Measurements from ENCODE around the gene XIRP2. TPM values are rescaled to one million over a fixed set of nuclear protein-coding genes. Genes with fewer than 3 reads are reported as not detected.

XIRP2 gene
- total RNA-seq, 1 experiment from 2014 or later, result not detected

DNA sequence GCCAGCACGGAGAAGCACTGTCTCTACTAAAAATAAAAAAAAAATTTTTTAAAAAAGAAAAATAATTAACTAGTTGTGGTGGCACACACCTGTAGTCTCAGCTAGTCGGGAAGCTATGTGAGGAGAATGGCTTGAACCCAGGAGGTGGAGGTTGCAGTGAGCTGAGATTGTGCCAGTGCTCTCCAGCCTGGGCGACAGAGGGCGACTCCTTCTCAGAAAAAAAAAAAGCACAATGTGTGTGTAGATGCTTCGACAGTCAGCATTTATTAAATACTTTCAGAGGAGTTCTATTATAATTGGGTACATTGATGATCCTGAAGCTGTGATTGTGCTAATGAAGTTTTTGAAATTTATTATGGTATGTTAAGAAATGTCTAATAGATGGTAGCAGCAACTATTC lies 46.5 kb downstream of the XIRP2 start:
- H3K27me3 ChIP-seq (ENCODE audit: insufficient read depth, low read length), result no peaks in the 10 kb centered on the region
- BruUV-seq (replicated peaks), result no TSS peak
- no peaks in the 10 kb centered on the region for H4K20me1 ChIP-seq (ENCODE audit: insufficient read depth)
- CTCF ChIA-PET, result no interaction called here
- POLR2A ChIA-PET, result no interaction called here
- H3K9ac ChIP-seq (ENCODE audit: low read length), result no peak overlapping the region
- no peaks in the 10 kb centered on the region for H3K9me2 ChIP-seq (ENCODE audit: insufficient read depth)
- RAD21 ChIA-PET (ENCODE audit: low non-redundant PET in 1 of 2, low total read pairs in 2 of 2, uncharacterized antibody in 2 of 2, unreplicated experiment in 2 of 2), result no interaction called here
- no peaks in the 10 kb centered on the region for H3K36me3 ChIP-seq (ENCODE audit: control insufficient read depth in 1 of 2, insufficient read depth in 2 of 2, low read length in 2 of 2)
- no peak for ATAC-seq
- no peak overlapping the region for H2AFZ ChIP-seq (ENCODE audit: low read depth, low read length, poor library complexity, severe bottlenecking)
- no peaks in the 10 kb centered on the region for H3K4me1 ChIP-seq (ENCODE audit: control insufficient read depth in 1 of 2, insufficient read depth in 2 of 2, low read length in 2 of 2)
- no peaks in the 10 kb centered on the region for H3K9me3 ChIP-seq (ENCODE audit: control insufficient read depth in 1 of 2, insufficient read depth in 1 of 2, low read depth in 1 of 2, low read length in 2 of 2)
- DNase-seq (ENCODE audit: low read depth, low spot score), result no peak
- TF ChIP-seq FOSL1 (IDR thresholded peaks at IDR 0.05; ENCODE audit: low read depth) (no peak), ZNF274 (IDR thresholded peaks at IDR 0.05; ENCODE audit: low read depth, low read length) (no peak), CEBPB (IDR thresholded peaks at IDR 0.05; ENCODE audit: low read depth) (no peak), POLR2A (IDR thresholded peaks at IDR 0.05; ENCODE audit: borderline replicate concordance, extremely low read depth, insufficient read depth, insufficient read length) (no peak)
- intact Hi-C loops (cut with micrococcal nuclease), result no loop called here
- no peak overlapping the region for H3K4me3 ChIP-seq (replicated peaks in 1 of 2; ENCODE audit: low read depth in 1 of 2, low read length in 2 of 2)
- no peak overlapping the region for H3K27ac ChIP-seq (ENCODE audit: low read depth, low read length)
- no peak overlapping the region for H3K4me2 ChIP-seq (ENCODE audit: low read length)
- no peaks in the 10 kb centered on the region for H3K79me2 ChIP-seq (ENCODE audit: insufficient read depth, low read length)

DNA sequence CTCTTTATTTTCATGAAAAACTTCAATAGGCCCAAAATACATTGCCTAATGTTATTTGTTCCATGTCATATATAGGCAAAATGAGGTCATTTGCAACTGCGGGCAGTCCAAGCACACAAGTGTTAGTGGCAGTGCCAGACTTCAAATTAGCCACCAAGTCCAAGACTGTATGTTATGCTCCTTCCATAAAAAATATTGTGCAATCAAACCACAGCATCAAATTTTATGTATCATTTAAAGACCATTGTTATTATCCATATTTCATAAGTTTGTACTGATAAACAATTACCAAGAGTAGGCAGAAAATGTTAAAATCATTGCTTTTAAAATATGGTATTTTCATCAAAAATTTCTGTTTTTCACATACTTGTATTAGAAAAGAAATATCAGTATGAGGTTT lies 54.1 kb downstream of the XIRP2 start:
- TF ChIP-seq YY1 (IDR thresholded peaks at IDR 0.05; ENCODE audit: extremely low read depth, insufficient replicate concordance, low read depth, low read length) (no peak), ZNF274 (IDR thresholded peaks at IDR 0.05; ENCODE audit: low read depth, low read length) (no peak), CTCF (IDR thresholded peaks at IDR 0.05 in 2 of 3, conservative IDR thresholded peaks at IDR 0.05 in 1 of 3; ENCODE audit: borderline replicate concordance in 1 of 3, insufficient read depth in 1 of 3, low read depth in 2 of 3, low read length in 2 of 3) (no peak), POLR2AphosphoS5 (IDR thresholded peaks at IDR 0.05; ENCODE audit: low read depth, low read length) (no peak), ZFX (IDR thresholded peaks at IDR 0.05) (no peak)
- TF ChIP-seq, protein P1, sequence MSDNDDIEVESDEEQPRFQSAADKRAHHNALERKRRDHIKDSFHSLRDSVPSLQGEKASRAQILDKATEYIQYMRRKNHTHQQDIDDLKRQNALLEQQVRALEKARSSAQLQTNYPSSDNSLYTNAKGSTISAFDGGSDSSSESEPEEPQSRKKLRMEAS (IDR thresholded peaks at IDR 0.05), result no peak
- H3K27me3 ChIP-seq (ENCODE audit: insufficient read depth, low read length), result no peaks in the 10 kb centered on the region
- no peak overlapping the region for H2AFZ ChIP-seq (ENCODE audit: low read depth, low read length, poor library complexity, severe bottlenecking)
- no peak overlapping the region for H3K4me2 ChIP-seq (ENCODE audit: low read length)
- H3K9me2 ChIP-seq (ENCODE audit: insufficient read depth), result no peaks in the 10 kb centered on the region
- ChIA-PET POLR2A (no interaction called here), RAD21 (ENCODE audit: low non-redundant PET in 1 of 2, low total read pairs in 2 of 2, uncharacterized antibody in 2 of 2, unreplicated experiment in 2 of 2) (no interaction called here), CTCF (no interaction called here)
- intact Hi-C loops (cut with micrococcal nuclease), result no loop called here
- H3K27ac ChIP-seq (ENCODE audit: low read depth, low read length), result no peak overlapping the region
- no TSS peak for BruUV-seq (replicated peaks)
- no peaks in the 10 kb centered on the region for H3K36me3 ChIP-seq (ENCODE audit: control insufficient read depth in 1 of 2, insufficient read depth in 2 of 2, low read length in 2 of 2)
- ATAC-seq (no peak), DNase-seq (ENCODE audit: low read depth, low spot score) (no peak)
- no peaks in the 10 kb centered on the region for H3K4me1 ChIP-seq (ENCODE audit: control insufficient read depth in 1 of 2, insufficient read depth in 2 of 2, low read length in 2 of 2)
- H4K20me1 ChIP-seq (ENCODE audit: insufficient read depth), result no peaks in the 10 kb centered on the region
- no peak overlapping the region for H3K4me3 ChIP-seq (replicated peaks in 1 of 2; ENCODE audit: low read depth in 1 of 2, low read length in 2 of 2)
- no peak overlapping the region for H3K9ac ChIP-seq (ENCODE audit: low read length)
- H3K79me2 ChIP-seq (ENCODE audit: insufficient read depth, low read length), result no peaks in the 10 kb centered on the region
- peaks cover 0 to 4% of the 10 kb centered on the region in 2 experiments; a peak in 1 of 4 replicates for H3K9me3 ChIP-seq (ENCODE audit: control insufficient read depth in 1 of 2, insufficient read depth in 1 of 2, low read depth in 1 of 2, low read length in 2 of 2)
